ENCODE measurements around the gene ZNF446. TPM values are rescaled to one million over a fixed set of nuclear protein-coding genes. Genes with fewer than 3 reads are reported as not detected.
"Not testable (repeated sequence)": the region's sequence is repeated elsewhere in the genome, so short reads cannot be mapped to it uniquely, and the experiment has no call there.

The ZNF446 gene
- total RNA-seq, 2 experiments from 2014 or later = 4.2 to 4.7 TPM

DNA sequence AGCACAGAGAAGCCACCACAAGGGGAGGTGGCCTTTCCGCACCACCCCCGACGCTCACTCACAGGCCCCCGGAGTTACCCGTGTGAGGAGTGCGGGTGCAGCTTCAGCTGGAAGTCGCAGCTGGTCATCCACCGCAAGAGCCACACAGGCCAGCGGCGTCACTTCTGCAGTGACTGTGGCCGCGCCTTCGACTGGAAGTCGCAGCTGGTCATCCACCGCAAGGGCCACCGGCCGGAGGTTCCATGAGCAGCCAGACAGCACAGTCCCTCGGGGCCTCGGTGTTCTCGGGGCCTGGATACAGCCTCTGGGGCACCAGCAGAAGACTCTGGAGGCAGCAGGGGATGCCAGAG is 4.3 kb downstream of the ZNF446 start:
- POLR2A ChIA-PET = no interaction called here
- peaks cover 6% of the 10 kb centered on the region for H3K4me1 Mint-ChIP-seq

GRCh38 chr19:58480831-58481230 is 4.7 kb downstream of the ZNF446 start:
- ChIA-PET POLR2A (no interaction called here), CTCF (no interaction called here)
- peaks cover 10% of the 10 kb centered on the region for H3K36me3 Mint-ChIP-seq (ENCODE audit: low read depth)

More for the DNA sequence above, 4.3 kb downstream of the ZNF446 start:
- H3K4me3 Mint-ChIP-seq = no peak overlapping the region
- H3K27ac Mint-ChIP-seq = no peak overlapping the region
- ATAC-seq (no peak), DNase-seq (no peak)
- CTCF ChIA-PET = no interaction called here
- no peaks in the 10 kb centered on the region for H3K9me3 Mint-ChIP-seq (ENCODE audit: low read depth)
- intact Hi-C loops (cut with DNase I, micrococcal nuclease) = no loop called here
- H3K27me3 Mint-ChIP-seq = no peaks in the 10 kb centered on the region
- peaks cover 10% of the 10 kb centered on the region for H3K36me3 Mint-ChIP-seq (ENCODE audit: low read depth)

DNA sequence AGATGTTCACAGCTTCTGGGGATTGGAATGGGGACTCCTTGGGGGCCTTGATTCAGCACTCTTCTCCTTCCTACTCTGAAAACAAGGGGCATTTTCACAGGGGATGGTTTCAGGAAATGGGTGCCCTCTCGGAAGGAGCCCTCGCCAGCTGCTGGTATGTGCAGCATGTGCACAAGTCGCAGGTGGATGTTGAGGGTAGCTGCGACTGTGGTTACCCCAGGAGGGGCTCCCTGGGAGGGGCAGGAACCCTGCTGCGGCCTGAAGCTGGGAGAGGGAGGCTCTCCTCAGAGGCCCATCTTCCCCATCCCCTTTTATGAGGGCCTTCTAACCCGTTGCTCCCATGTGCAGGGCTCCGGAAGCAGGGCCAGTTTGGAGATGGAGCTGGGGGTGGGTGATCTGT is 6.2 kb downstream of the ZNF446 start:
- ChIA-PET POLR2A (interaction anchor here (1.2 kb wide), 1 partner anchor 17 kb away, joined by 3 read pairs; no protein-coding TSS in a partner anchor), CTCF (interaction anchor here (1.2 to 1.5 kb wide), 2 partner anchors 32 to 99 kb away, joined by 4 read pairs; no protein-coding TSS in a partner anchor)
- DNase-seq = no peak
- no peaks in the 10 kb centered on the region for H3K4me1 Mint-ChIP-seq
- H3K4me3 Mint-ChIP-seq = no peak overlapping the region
- ATAC-seq = no peak
- intact Hi-C loops (cut with DNase I, micrococcal nuclease) = no loop called here
- peaks cover 10% of the 10 kb centered on the region for H3K36me3 Mint-ChIP-seq (ENCODE audit: low read depth)
- H3K27me3 Mint-ChIP-seq = no peaks in the 10 kb centered on the region
- no peaks in the 10 kb centered on the region for H3K9me3 Mint-ChIP-seq (ENCODE audit: low read depth)
- H3K27ac Mint-ChIP-seq = no peak overlapping the region

More at GRCh38 chr19:58480831-58481230, 4.7 kb downstream of the ZNF446 start:
- no peak for DNase-seq
- no peaks in the 10 kb centered on the region for H3K27me3 Mint-ChIP-seq
- peaks cover 6% of the 10 kb centered on the region for H3K4me1 Mint-ChIP-seq
- intact Hi-C loops (cut with DNase I, micrococcal nuclease) = no loop called here
- H3K27ac Mint-ChIP-seq = no peak overlapping the region
- no peak overlapping the region for H3K4me3 Mint-ChIP-seq
- no peaks in the 10 kb centered on the region for H3K9me3 Mint-ChIP-seq (ENCODE audit: low read depth)
- ATAC-seq = no peak

DNA sequence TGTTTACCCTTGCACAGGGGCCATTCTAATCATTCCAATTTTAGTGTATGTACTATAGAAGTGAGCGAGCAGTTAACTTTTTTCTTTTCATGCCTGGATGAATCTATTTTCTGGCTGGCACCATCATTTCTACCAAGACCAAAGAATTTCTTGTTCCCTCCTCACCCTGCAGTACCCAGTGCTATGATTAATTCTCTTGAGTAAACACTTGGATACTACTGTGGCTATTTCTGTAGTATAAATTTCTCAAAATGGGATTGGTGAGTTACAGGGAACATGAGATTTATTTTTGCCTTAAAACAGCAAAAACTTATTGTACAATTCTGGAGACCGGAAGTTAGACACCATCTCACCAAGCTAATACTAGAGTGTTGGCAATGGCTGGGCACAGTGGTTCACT is 7.6 kb downstream of the ZNF446 start:
- no peak for ATAC-seq
- no peaks in the 10 kb centered on the region for H3K27me3 Mint-ChIP-seq
- intact Hi-C loops (cut with DNase I, micrococcal nuclease) = no loop called here

GRCh38 chr19:58484349-58484748 is 8.2 kb downstream of the ZNF446 start:
- H3K27me3 Mint-ChIP-seq; DNase-seq; H3K4me1 Mint-ChIP-seq; POLR2A ChIA-PET; H3K36me3 Mint-ChIP-seq (ENCODE audit: low read depth); H3K27ac Mint-ChIP-seq; ATAC-seq; H3K9me3 Mint-ChIP-seq (ENCODE audit: low read depth); intact Hi-C loops (cut with DNase I, micrococcal nuclease); H3K4me3 Mint-ChIP-seq: not testable (repeated sequence)
- CTCF ChIA-PET = interaction anchor here (0.5 to 0.7 kb wide), 3 partner anchors 26 to 175 kb away, joined by 3 read pairs; no protein-coding TSS in a partner anchor

More for the DNA sequence above, 7.6 kb downstream of the ZNF446 start:
- Mint-ChIP-seq H3K9me3 (ENCODE audit: low read depth) (no peaks in the 10 kb centered on the region), H3K36me3 (ENCODE audit: low read depth) (peaks cover 10% of the 10 kb centered on the region), H3K4me3 (no peak overlapping the region), H3K27ac (no peak overlapping the region), H3K4me1 (no peaks in the 10 kb centered on the region)
- CTCF ChIA-PET = interaction anchor here (0.5 to 0.7 kb wide), 2 partner anchors 26 to 174 kb away, joined by 3 read pairs; no protein-coding TSS in a partner anchor
- POLR2A ChIA-PET = no interaction called here
- no peak for DNase-seq

- Mint-ChIP-seq H3K36me3 (ENCODE audit: low read depth) (no peaks in the 10 kb centered on the region), H3K27ac (peak overlapping the region; percentile 12), H3K27me3 (no peaks in the 10 kb centered on the region), H3K4me3 (no peak overlapping the region), H3K9me3 (ENCODE audit: low read depth) (no peaks in the 10 kb centered on the region), H3K4me1 (peaks cover 7% of the 10 kb centered on the region)
- POLR2A ChIA-PET = no interaction called here
- intact Hi-C loops (cut with DNase I, micrococcal nuclease) = no loop called here
- ATAC-seq = no peak
- CTCF ChIA-PET = no interaction called here
- no peak for DNase-seq
These were observed 15.2 kb downstream of the ZNF446 start for GRCh38 chr19:58491393-58491792.

DNA sequence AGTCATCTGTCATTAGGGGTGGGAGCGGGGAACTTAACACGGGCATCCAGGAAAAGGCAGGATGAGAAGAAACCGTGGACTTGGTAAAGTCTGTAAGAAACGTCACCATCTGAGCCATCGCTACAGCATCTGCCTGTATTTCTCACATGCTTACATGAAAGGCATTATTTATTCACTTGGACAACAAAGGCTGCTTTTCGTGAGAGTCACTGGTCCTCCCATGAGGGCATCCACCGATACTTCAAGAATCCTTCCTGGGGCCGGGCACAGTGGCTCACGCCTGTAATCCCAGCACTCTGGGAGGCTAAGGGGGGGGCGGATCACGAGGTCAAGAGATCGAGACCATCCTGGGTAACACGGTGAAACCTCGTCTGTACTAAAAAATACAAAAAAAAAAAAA is 16.1 kb downstream of the ZNF446 start:
- ChIA-PET CTCF (no interaction called here), POLR2A (interaction anchor here (1.3 kb wide), 1 partner anchor 17 kb away, joined by 7 read pairs; the partner anchor contains the start of gene ZNF446)
- Mint-ChIP-seq H3K9me3 (ENCODE audit: low read depth) (no peaks in the 10 kb centered on the region), H3K4me1 (peaks cover 7% of the 10 kb centered on the region), H3K36me3 (ENCODE audit: low read depth) (no peaks in the 10 kb centered on the region), H3K27ac (no peak overlapping the region), H3K4me3 (no peak overlapping the region), H3K27me3 (no peaks in the 10 kb centered on the region)
- intact Hi-C loops (cut with DNase I, micrococcal nuclease) = no loop called here
- DNase-seq (no peak), ATAC-seq (no peak)

GRCh38 chr19:58497634-58498170 is 21.6 kb downstream of the ZNF446 start:
- Mint-ChIP-seq H3K27me3 (no peaks in the 10 kb centered on the region), H3K9me3 (ENCODE audit: low read depth) (peaks cover 4% of the 10 kb centered on the region), H3K27ac (peak overlapping the region; percentile 51), H3K36me3 (ENCODE audit: low read depth) (peaks cover 3% of the 10 kb centered on the region), H3K4me1 (peaks cover 19% of the 10 kb centered on the region), H3K4me3 (peak overlapping the region; percentile 81)
- CTCF ChIA-PET = no interaction called here
- DNase-seq (no peak), ATAC-seq (no peak)
- POLR2A ChIA-PET = no interaction called here
- intact Hi-C loops (cut with DNase I, micrococcal nuclease) = no loop called here

- H3K27ac Mint-ChIP-seq = peak overlapping the region; percentile 95
- CTCF ChIA-PET = no interaction called here
- POLR2A ChIA-PET = no interaction called here
These were observed 22.3 kb downstream of the ZNF446 start for GRCh38 chr19:58498316-58499020.

GRCh38 chr19:58499021-58499927 is 23.1 kb downstream of the ZNF446 start:
- ATAC-seq = peak; percentile 99
- Mint-ChIP-seq H3K36me3 (ENCODE audit: low read depth) (peaks cover 3% of the 10 kb centered on the region), H3K4me3 (peak overlapping the region; percentile 81), H3K9me3 (ENCODE audit: low read depth) (peaks cover 5% of the 10 kb centered on the region), H3K27ac (peak overlapping the region; percentile 95), H3K27me3 (no peaks in the 10 kb centered on the region), H3K4me1 (peaks cover 19% of the 10 kb centered on the region)
- POLR2A ChIA-PET = interaction anchor here (0.6 to 1.3 kb wide), 4 partner anchors 15 to 35 kb away, joined by 3 to 8 read pairs (median 3); partner anchors contain the start of gene ZBTB45
- intact Hi-C loops (cut with DNase I, micrococcal nuclease) = loop anchor here (1.0 kb wide), 20 partner anchors 10 to 316 kb away; partner anchors contain the start of genes ZNF132 (in 2 of the 2), ERVK3-1 (in 1 of the 2), MZF1 (in 1 of the 2) and RPS5 (in 1 of the 2)
- CTCF ChIA-PET = interaction anchor here (1.1 to 2.1 kb wide), 3 partner anchors 15 to 168 kb away, joined by 5 to 8 read pairs (median 5); partner anchors contain the start of gene ZBTB45
- peak; percentile 100 for DNase-seq

More at GRCh38 chr19:58498316-58499020, 22.3 kb downstream of the ZNF446 start:
- Mint-ChIP-seq H3K4me3 (peak overlapping the region; percentile 81), H3K36me3 (ENCODE audit: low read depth) (peaks cover 3% of the 10 kb centered on the region), H3K4me1 (peaks cover 19% of the 10 kb centered on the region), H3K27me3 (no peaks in the 10 kb centered on the region), H3K9me3 (ENCODE audit: low read depth) (peaks cover 5% of the 10 kb centered on the region)
- DNase-seq (no peak), ATAC-seq (no peak)
- intact Hi-C loops (cut with DNase I, micrococcal nuclease) = loop anchor here (1.0 kb wide), 20 partner anchors 9 to 315 kb away; partner anchors contain the start of genes ZNF132 (in 2 of the 2), ERVK3-1 (in 1 of the 2), MZF1 (in 1 of the 2) and RPS5 (in 1 of the 2)

- intact Hi-C loops (cut with DNase I, micrococcal nuclease) = no loop called here
- Mint-ChIP-seq H3K9me3 (ENCODE audit: low read depth) (peaks cover 5% of the 10 kb centered on the region), H3K36me3 (ENCODE audit: low read depth) (peaks cover 3% of the 10 kb centered on the region), H3K27ac (no peak overlapping the region), H3K27me3 (no peaks in the 10 kb centered on the region), H3K4me1 (peaks cover 19% of the 10 kb centered on the region), H3K4me3 (peak overlapping the region; percentile 81)
- ChIA-PET CTCF (interaction anchor here (1.1 to 2.1 kb wide), 3 partner anchors 14 to 169 kb away, joined by 5 to 8 read pairs (median 5); partner anchors contain the start of gene ZBTB45), POLR2A (interaction anchor here (1.1 to 1.3 kb wide), 2 partner anchors 14 to 20 kb away, joined by 3 to 8 read pairs; partner anchors contain the start of gene ZBTB45)
- no peak for DNase-seq
- no peak for ATAC-seq
These were observed 24.1 kb downstream of the ZNF446 start for GRCh38 chr19:58500242-58500641.
